Prostate gland (tissue), 2 donors: ENCODE data around the gene BMERB1. TPM values are rescaled to one million over a fixed set of nuclear protein-coding genes. Genes with fewer than 3 reads are reported as not detected.

Source experiments
- DNase-seq: peaks from one replicate; pipeline ENCODE4 v3.0.0-alpha.2; 2019; ENCODE audit warnings: low spot score
- H3K27ac ChIP-seq, 2 donors: fragments of 200-600 bp; sonication (generic); 2 replicates each; pipeline ENCODE4 v1.5.1; 2017 to 2019
- H3K27me3 ChIP-seq: fragments of 200-600 bp; sonication (generic); replicated peaks from 2 replicates; pipeline ENCODE4 v1.5.1; 2019; ENCODE audit not compliant: insufficient read depth
- H3K36me3 ChIP-seq, 2 donors: fragments of 200-600 bp; sonication (generic); 1 replicate in 1 of 2; 2 replicates in 1 of 2; pipeline versions ENCODE4 v1.5.1 to v1.8.1; 2017 to 2019
- H3K4me1 ChIP-seq: fragments of 200-600 bp; sonication (generic); replicated peaks from 2 replicates; pipeline ENCODE4 v1.5.1; 2019
- H3K4me3 ChIP-seq, 2 donors: fragments of 200-600 bp; sonication (generic); 2 replicates each; pipeline ENCODE4 v1.5.1; 2017 to 2019
- H3K9me3 ChIP-seq: fragments of 200-600 bp; sonication (generic); 2 replicates; pipeline ENCODE4 v1.5.1; 2017
- POLR2A ChIP-seq: fragments of 450-650 bp; IDR thresholded peaks from one replicate; pipeline ENCODE4 v1.6.1; 2016; ENCODE audit warnings: antibody characterized with exemption, mild to moderate bottlenecking
- POLR2AphosphoS5 ChIP-seq: sonication (generic); formaldehyde crosslinking; IDR thresholded peaks from one replicate; pipeline ENCODE4 v1.6.1; 2017; ENCODE audit warnings: antibody characterized with exemption
- WGBS: methylation state at CpG from one replicate; pipeline ENCODE4 v1.1.5; 2018; 5-methylcytosine and 5-hydroxymethylcytosine counted together
- intact Hi-C: fragments of 100-400 bp; cut with DNase I; formaldehyde crosslinking; loops from one replicate; pipeline ENCODE4 v1.14.2; 2022
- total RNA-seq, 2 donors: library from RNA; depleted of rRNA; stranded (reverse); fragments of >200 nt; gene quantifications; one replicate each; pipeline ENCODE4 v1.1.0, GENCODE V29; 2016
- TF ChIP-seq, protein P1 (sequence below), 4 experiments: fragments of 200-600 bp in 2 of 4; fragments of 450-650 bp in 2 of 4; sonication (generic) in 2 of 4; IDR thresholded peaks; 1 replicate in 3 of 4; 2 replicates in 1 of 4; pipeline ENCODE4 v1.5.1; 2016 to 2019; ENCODE audit warnings: antibody characterized with exemption in 4 of 4, mild to moderate bottlenecking in 2 of 4, moderate library complexity in 2 of 4

Gene BMERB1
- total RNA-seq, 2 donors from 2014 or later, result 49.1 to 51.1 TPM

DNA sequence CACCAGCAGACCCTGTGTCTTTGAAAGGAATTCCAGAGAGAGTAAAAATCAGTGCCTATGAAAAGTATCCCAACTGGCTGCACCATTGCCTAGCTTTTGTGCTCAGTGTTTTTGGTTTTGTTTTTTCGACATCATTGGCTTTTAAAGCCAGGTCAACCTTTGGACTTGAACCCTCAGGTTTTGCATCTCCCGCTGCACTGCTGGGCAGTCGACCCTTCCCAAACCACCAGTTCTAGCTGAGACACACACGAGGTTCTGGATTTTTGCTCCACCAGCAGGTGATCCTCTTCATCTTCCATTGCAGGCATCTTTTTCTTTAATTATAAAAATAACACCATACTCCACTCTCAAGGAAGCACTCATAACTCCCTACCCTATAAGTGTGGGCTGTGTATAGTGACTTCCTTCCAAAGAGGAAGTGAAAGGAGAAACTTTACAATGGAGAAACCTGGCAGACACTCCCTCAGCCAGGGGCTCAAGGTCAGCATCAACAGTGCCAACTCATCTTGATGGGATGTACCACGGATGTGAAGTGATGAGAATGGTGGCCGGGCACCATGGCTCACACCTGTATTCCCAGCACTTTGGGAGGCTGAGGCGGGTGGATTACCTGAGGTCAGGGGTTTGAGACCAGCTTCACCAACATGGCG, 57.8 kb downstream of the BMERB1 start:
- no peak for DNase-seq
- TF ChIP-seq, protein P1, sequence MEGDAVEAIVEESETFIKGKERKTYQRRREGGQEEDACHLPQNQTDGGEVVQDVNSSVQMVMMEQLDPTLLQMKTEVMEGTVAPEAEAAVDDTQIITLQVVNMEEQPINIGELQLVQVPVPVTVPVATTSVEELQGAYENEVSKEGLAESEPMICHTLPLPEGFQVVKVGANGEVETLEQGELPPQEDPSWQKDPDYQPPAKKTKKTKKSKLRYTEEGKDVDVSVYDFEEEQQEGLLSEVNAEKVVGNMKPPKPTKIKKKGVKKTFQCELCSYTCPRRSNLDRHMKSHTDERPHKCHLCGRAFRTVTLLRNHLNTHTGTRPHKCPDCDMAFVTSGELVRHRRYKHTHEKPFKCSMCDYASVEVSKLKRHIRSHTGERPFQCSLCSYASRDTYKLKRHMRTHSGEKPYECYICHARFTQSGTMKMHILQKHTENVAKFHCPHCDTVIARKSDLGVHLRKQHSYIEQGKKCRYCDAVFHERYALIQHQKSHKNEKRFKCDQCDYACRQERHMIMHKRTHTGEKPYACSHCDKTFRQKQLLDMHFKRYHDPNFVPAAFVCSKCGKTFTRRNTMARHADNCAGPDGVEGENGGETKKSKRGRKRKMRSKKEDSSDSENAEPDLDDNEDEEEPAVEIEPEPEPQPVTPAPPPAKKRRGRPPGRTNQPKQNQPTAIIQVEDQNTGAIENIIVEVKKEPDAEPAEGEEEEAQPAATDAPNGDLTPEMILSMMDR (IDR thresholded peaks at IDR 0.05), result no peak
- TF ChIP-seq POLR2AphosphoS5 (no peak), POLR2A (no peak)
- Histone ChIP-seq H3K4me3 (no peak overlapping the region), H3K9me3 (no peaks in the 10 kb centered on the region), H3K36me3 (no peaks in the 10 kb centered on the region), H3K4me1 (no peaks in the 10 kb centered on the region), H3K27ac (no peak overlapping the region), H3K27me3 (no peaks in the 10 kb centered on the region)
- 79% methylated on average over 8 of the region's 8 CpGs for WGBS
- intact Hi-C loops, result no loop called here

DNA sequence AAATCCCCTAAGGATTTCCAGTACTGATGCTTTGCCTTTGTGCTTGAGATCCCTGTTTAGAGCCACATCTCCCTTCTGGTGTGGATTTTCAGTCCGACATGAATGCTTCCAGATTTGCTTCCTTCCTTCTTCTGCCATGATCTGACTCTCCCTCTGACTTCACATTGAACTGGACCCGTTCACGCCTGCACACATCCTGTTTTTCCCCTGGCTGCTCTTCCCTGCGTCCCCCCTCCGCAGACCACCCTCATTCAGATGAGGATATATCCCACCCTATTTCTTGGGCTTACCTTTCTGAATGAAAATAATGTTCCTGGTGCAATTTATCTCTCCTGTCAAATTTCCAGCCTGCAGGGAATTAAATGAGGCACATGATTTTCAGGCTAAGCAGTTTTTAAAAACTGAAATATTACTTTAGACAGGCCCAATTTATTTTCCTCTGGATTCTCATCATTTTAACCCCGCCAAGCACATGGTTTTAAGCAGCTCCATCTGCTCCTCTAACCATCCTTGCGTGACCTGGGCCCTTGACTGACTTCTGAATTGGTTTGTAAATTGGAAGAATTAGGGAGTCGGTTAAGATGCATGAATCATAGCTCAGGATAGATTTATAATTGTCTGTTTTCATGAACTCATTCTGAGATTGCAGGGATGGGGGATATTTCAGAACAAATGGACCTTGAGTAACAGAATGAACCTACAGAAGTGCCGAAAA, 59.2 kb downstream of the BMERB1 start:
- Histone ChIP-seq H3K27me3 (no peaks in the 10 kb centered on the region), H3K27ac (no peak overlapping the region), H3K4me3 (no peak overlapping the region), H3K4me1 (no peaks in the 10 kb centered on the region), H3K9me3 (no peaks in the 10 kb centered on the region), H3K36me3 (no peaks in the 10 kb centered on the region)
- no peak for DNase-seq
- intact Hi-C loops, result no loop called here
- 64% methylated on average over 9 of the region's 9 CpGs for WGBS
- no peak for TF ChIP-seq POLR2AphosphoS5
- TF ChIP-seq, protein P1 (IDR thresholded peaks at IDR 0.05), result no peak
- no peak for TF ChIP-seq POLR2A

DNA sequence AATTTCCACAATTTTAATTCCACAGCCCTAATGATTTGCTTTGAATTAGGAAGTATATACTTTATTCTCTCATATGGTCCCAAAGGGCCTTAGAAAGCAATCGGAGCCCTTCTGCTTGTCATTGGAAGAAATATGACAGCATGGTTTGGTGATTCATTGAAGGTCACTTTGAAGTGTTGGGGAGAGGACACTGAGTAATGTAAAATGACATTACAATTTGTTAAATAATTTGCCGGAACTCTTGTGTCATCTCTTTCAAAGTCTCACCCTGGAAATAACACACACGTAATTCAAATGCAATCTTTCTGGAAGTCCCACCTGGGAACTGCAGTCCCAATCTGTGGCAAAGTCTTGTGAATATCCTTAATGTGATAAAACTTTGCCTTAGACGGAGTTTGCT, 59.8 kb downstream of the BMERB1 start:
- Histone ChIP-seq H3K9me3 (no peaks in the 10 kb centered on the region), H3K27ac (no peak overlapping the region), H3K4me3 (no peak overlapping the region), H3K27me3 (no peaks in the 10 kb centered on the region), H3K36me3 (no peaks in the 10 kb centered on the region), H3K4me1 (no peaks in the 10 kb centered on the region)
- intact Hi-C loops, result no loop called here
- TF ChIP-seq POLR2AphosphoS5, result no peak
- TF ChIP-seq, protein P1 (IDR thresholded peaks at IDR 0.05), result no peak
- no peak for TF ChIP-seq POLR2A
- no peak for DNase-seq
- WGBS, result 67% methylated on average over 4 of the region's 4 CpGs

DNA sequence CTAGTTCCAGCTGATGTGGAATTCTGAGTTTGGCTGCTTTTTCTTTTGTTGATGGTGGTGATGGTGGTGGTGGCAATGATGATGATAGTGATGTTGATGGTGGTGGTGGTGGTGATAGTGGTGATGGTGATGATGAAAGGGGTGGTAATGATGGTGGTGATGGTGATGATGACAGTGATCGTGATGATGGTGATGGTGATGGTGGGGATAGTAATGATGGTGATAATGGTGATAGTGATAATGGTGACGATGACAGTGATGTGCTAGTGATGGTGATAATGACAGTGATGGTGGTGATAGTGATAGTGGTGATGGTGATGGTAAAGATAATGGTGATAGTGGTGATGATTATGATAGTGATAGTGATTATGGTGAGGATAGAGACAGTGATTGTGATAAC, 61.5 kb downstream of the BMERB1 start:
- DNase-seq, result no peak
- Histone ChIP-seq H3K9me3 (no peaks in the 10 kb centered on the region), H3K4me1 (no peaks in the 10 kb centered on the region), H3K36me3 (no peaks in the 10 kb centered on the region), H3K27ac (no peak overlapping the region), H3K27me3 (no peaks in the 10 kb centered on the region), H3K4me3 (no peak overlapping the region)
- intact Hi-C loops, result no loop called here
- TF ChIP-seq POLR2AphosphoS5 (no peak), POLR2A (no peak)
- TF ChIP-seq, protein P1 (IDR thresholded peaks at IDR 0.05), result no peak
- WGBS, result 97% methylated on average over 2 of the region's 2 CpGs
